SK-N-SH (cell line): Measurements from ENCODE around the gene TOP3A. TPM values are rescaled to one million over a fixed set of nuclear protein-coding genes. Genes with fewer than 3 reads are reported as not detected.

ENCODE experiments used
- CTCF ChIA-PET: fragments of 300-600, 350-600 bp; formaldehyde crosslinking; extraction: SDS; loops from one replicate; lab custom pipeline; 2021; lab: Yijun Ruan, JAX
- POLR2A ChIA-PET: fragments of 350-600 bp; sonication (Branson Sonifier 250); formaldehyde crosslinking; extraction: SDS; loops from one replicate; lab custom pipeline; 2020; ENCODE audit warnings: antibody characterized with exemption, inconsistent platforms; lab: Yijun Ruan, JAX
- DNase-seq: peaks from one replicate; pipeline ENCODE4 v3.0.0; 2012
- H2AFZ ChIP-seq: fragments of 200-600 bp; sonication (generic); 2 replicates; pipeline ENCODE4 v1.8.1; 2016; ENCODE audit warnings: antibody characterized with exemption, mild to moderate bottlenecking, low read depth
- H3F3A ChIP-seq: fragments of 200-600 bp; sonication (generic); replicated peaks from 2 replicates; pipeline ENCODE3; 2016; ENCODE audit warnings: antibody characterized with exemption, mild to moderate bottlenecking; ENCODE audit not compliant: insufficient read depth
- H3K27ac ChIP-seq, 2 experiments: fragments of 200-500 bp in 1 of 2; fragments of 200-600 bp in 1 of 2; sonication (Bioruptor generic) in 1 of 2; sonication (generic), shearing (Covaris generic) in 1 of 2; 2 replicates each; pipeline versions ENCODE4 v1.5.1 to v1.6.1; 2014 to 2016; ENCODE audit warnings: low read depth in 2 of 2, inconsistent platforms in 1 of 2, low read length in 1 of 2, mild to moderate bottlenecking in 1 of 2, mixed read lengths in 1 of 2
- H3K27me3 ChIP-seq: fragments of 200-600 bp; sonication (generic), shearing (Covaris generic); 2 replicates; pipeline ENCODE4 v1.6.1; 2016; ENCODE audit warnings: mixed run types; ENCODE audit not compliant: insufficient read depth
- H3K36me3 ChIP-seq, 2 experiments: fragments of 200-500 bp in 1 of 2; fragments of 200-600 bp in 1 of 2; sonication (Bioruptor generic) in 1 of 2; sonication (generic) in 1 of 2; replicated peaks in 1 of 2; 2 replicates each; pipeline versions ENCODE3 to v1.5.1; 2014 to 2016; ENCODE audit warnings: low read length in 1 of 2, mild to moderate bottlenecking in 1 of 2; ENCODE audit not compliant: insufficient read depth in 2 of 2, control insufficient read depth in 1 of 2
- H3K4me1 ChIP-seq, 2 experiments: fragments of 200-500 bp in 1 of 2; fragments of 200-600 bp in 1 of 2; sonication (Bioruptor generic) in 1 of 2; sonication (generic), shearing (Covaris generic) in 1 of 2; 2 replicates each; pipeline versions ENCODE4 v1.5.1 to v1.6.1; 2014 to 2016; ENCODE audit warnings: low read depth in 1 of 2, low read length in 1 of 2, mixed run types in 1 of 2; ENCODE audit not compliant: insufficient read depth in 2 of 2, control insufficient read depth in 1 of 2
- H3K4me2 ChIP-seq: fragments of 200-600 bp; sonication (generic), shearing (Covaris generic); 2 replicates; pipeline ENCODE4 v1.6.1; 2017; ENCODE audit warnings: mixed run types
- H3K4me3 ChIP-seq, 2 experiments: fragments of 200-500 bp in 1 of 2; fragments of 200-600 bp in 1 of 2; sonication (Bioruptor generic) in 1 of 2; sonication (generic), shearing (Covaris generic) in 1 of 2; 2 replicates each; pipeline versions ENCODE4 v1.5.1 to v1.8.1; 2014 to 2016; ENCODE audit warnings: low read depth in 2 of 2, inconsistent platforms in 1 of 2, low read length in 1 of 2, mild to moderate bottlenecking in 1 of 2, mixed read lengths in 1 of 2, moderate library complexity in 1 of 2
- H3K79me2 ChIP-seq: fragments of 200-600 bp; sonication (generic); 2 replicates; pipeline ENCODE4 v1.8.1; 2017; ENCODE audit warnings: mild to moderate bottlenecking; ENCODE audit not compliant: insufficient read depth
- H3K9ac ChIP-seq: fragments of 200-600 bp; sonication (generic); 2 replicates; pipeline ENCODE4 v1.6.1; 2017; ENCODE audit warnings: mixed run types
- H3K9me2 ChIP-seq: fragments of 200-600 bp; sonication (generic); 2 replicates; pipeline ENCODE4 v1.6.1; 2017; ENCODE audit warnings: mixed run types
- H3K9me3 ChIP-seq: fragments of 200-600 bp; sonication (generic); 2 replicates; pipeline ENCODE4 v1.6.1; 2017; ENCODE audit warnings: mixed run types, mild to moderate bottlenecking, moderate library complexity
- H4K20me1 ChIP-seq: fragments of 200-600 bp; sonication (generic); 2 replicates; pipeline ENCODE4 v1.6.1; 2017; ENCODE audit warnings: mild to moderate bottlenecking, mixed run types; ENCODE audit not compliant: insufficient read depth
- CHD2 ChIP-seq: fragments of 150-350 bp; IDR thresholded peaks from 2 replicates; pipeline ENCODE4 v1.6.1; 2018; ENCODE audit warnings: low read length; ENCODE audit not compliant: partially characterized antibody
- FOXJ3 ChIP-seq: sonication (generic); formaldehyde crosslinking; IDR thresholded peaks from 2 replicates; pipeline ENCODE4 v1.5.1; 2020; ENCODE audit warnings: mild to moderate bottlenecking, missing genetic modification reagents
- GABPA ChIP-seq: IDR thresholded peaks from 2 replicates; pipeline ENCODE4 v1.4.0; 2012; ENCODE audit warnings: low read depth, mild to moderate bottlenecking
- JUND ChIP-seq: IDR thresholded peaks from 2 replicates; pipeline ENCODE4 v1.4.0; 2012
- POLR2AphosphoS5 ChIP-seq: IDR thresholded peaks from 2 replicates; pipeline ENCODE4 v1.6.1; 2012; ENCODE audit warnings: low read depth, low read length
- RAD21 ChIP-seq: IDR thresholded peaks from 2 replicates; pipeline ENCODE4 v1.6.1; 2012; ENCODE audit warnings: mild to moderate bottlenecking, low read length
- REST ChIP-seq: IDR thresholded peaks from 2 replicates; pipeline ENCODE4 v1.6.1; 2012; ENCODE audit warnings: mild to moderate bottlenecking, low read depth, low read length, moderate library complexity
- RFX5 ChIP-seq: IDR thresholded peaks from 2 replicates; pipeline ENCODE4 v1.6.1; 2012; ENCODE audit warnings: mild to moderate bottlenecking, improper control_type of control experiment, low read length
- SIN3A ChIP-seq: IDR thresholded peaks from 2 replicates; pipeline ENCODE4 v1.6.1; 2012; ENCODE audit warnings: low read depth, mild to moderate bottlenecking, low read length, moderate library complexity, borderline replicate concordance
- SMC3 ChIP-seq: IDR thresholded peaks from 2 replicates; pipeline ENCODE4 v1.6.1; 2012; ENCODE audit warnings: low read depth, low read length, improper control_type of control experiment
- TAF1 ChIP-seq: IDR thresholded peaks from 2 replicates; pipeline ENCODE4 v1.6.1; 2012; ENCODE audit warnings: low read depth, mild to moderate bottlenecking, low read length, moderate library complexity, borderline replicate concordance
- TCF12 ChIP-seq: IDR thresholded peaks from 2 replicates; pipeline ENCODE4 v1.4.0; 2012
- USF2 ChIP-seq: fragments of 150-350 bp; IDR thresholded peaks from 2 replicates; pipeline ENCODE4 v1.6.1; 2017; ENCODE audit warnings: antibody characterized with exemption, low read length, low read depth, borderline replicate concordance
- WGBS: methylation state at CpG from one replicate; pipeline ENCODE4 v1.1.6; 2017; ENCODE audit warnings: low lambda C conversion rate; 5-methylcytosine and 5-hydroxymethylcytosine counted together
- polyA plus RNA-seq, 3 experiments: library from polyadenylated mRNA; depleted of rRNA; stranded (reverse); fragments of >200 nt; gene quantifications; 2 replicates each; pipeline ENCODE4 v1.2.3, GENCODE V29; 2012
- TF ChIP-seq, protein P1 (sequence below): IDR thresholded peaks from 2 replicates; pipeline ENCODE4 v1.4.0; 2012; ENCODE audit warnings: low read depth
- TF ChIP-seq, protein P2 (sequence below): fragments of 150-350 bp; IDR thresholded peaks from 2 replicates; pipeline ENCODE4 v1.6.1; 2016; ENCODE audit warnings: mild to moderate bottlenecking, low read depth, low read length

Gene TOP3A
- polyA plus RNA-seq, 1 of the 3 experiments (the other 2 are of a cell fraction) = 14.7 TPM

DNA sequence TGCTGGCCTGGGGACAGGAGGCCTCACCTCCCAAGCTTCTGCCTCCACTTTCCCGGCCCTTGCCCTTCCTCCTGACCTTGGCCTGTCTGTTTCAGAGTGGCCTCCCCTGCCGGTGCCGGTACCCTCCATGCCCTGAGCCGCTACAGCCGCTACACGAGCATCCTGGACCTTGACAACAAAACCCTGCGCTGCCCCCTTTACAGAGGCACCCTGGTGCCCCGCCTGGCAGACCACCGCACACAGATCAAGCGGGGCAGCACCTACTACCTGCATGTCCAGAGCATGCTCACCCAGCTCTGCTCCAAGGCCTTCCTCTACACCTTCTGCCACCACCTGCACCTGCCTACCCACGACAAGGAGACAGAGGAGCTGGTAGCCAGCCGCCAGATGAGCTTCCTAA is 7.7 kb upstream of the TOP3A start:
- DNase-seq = no peak
- Histone ChIP-seq H3K9ac (no peak overlapping the region), H3F3A (no peaks in the 10 kb centered on the region), H2AFZ (no peak overlapping the region)
- TF ChIP-seq SMC3 (no peak), USF2 (no peak), RFX5 (no peak), RAD21 (no peak), SIN3A (no peak), CHD2 (no peak), POLR2AphosphoS5 (no peak), TAF1 (no peak), FOXJ3 (CRISPR knock-in tag) (no peak), GABPA (no peak), REST (no peak), JUND (no peak), TCF12 (no peak)
- TF ChIP-seq, protein P1, sequence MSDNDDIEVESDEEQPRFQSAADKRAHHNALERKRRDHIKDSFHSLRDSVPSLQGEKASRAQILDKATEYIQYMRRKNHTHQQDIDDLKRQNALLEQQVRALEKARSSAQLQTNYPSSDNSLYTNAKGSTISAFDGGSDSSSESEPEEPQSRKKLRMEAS = no peak
- TF ChIP-seq, protein P2, sequence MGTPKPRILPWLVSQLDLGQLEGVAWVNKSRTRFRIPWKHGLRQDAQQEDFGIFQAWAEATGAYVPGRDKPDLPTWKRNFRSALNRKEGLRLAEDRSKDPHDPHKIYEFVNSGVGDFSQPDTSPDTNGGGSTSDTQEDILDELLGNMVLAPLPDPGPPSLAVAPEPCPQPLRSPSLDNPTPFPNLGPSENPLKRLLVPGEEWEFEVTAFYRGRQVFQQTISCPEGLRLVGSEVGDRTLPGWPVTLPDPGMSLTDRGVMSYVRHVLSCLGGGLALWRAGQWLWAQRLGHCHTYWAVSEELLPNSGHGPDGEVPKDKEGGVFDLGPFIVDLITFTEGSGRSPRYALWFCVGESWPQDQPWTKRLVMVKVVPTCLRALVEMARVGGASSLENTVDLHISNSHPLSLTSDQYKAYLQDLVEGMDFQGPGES = no peak
- TF ChIP-seq, all 33 proteins: peak for 0
- Histone ChIP-seq H3K27ac (no peak overlapping the region), H3K27me3 (no peaks in the 10 kb centered on the region), H3K36me3 (peaks cover 20 to 64% of the 10 kb centered on the region in 2 experiments), H3K79me2 (peaks cover 61% of the 10 kb centered on the region), H4K20me1 (peaks cover 40% of the 10 kb centered on the region), H3K9me3 (no peaks in the 10 kb centered on the region), H3K4me2 (no peak overlapping the region), H3K4me3 (no peak overlapping the region), H3K4me1 (peaks cover 8 to 21% of the 10 kb centered on the region in 2 experiments; a peak in 1 of 4 replicates), H3K9me2 (no peaks in the 10 kb centered on the region)
- ChIA-PET POLR2A (no interaction called here), CTCF (interaction anchor here (1.2 kb wide), 1 partner anchor 17 kb away, joined by 3 read pairs; no protein-coding TSS in a partner anchor)
- 100% methylated on average over 10 of the region's 12 CpGs for WGBS
